Measurements from ENCODE around the gene ZNF605.

Gene ZNF605

GRCh38 chr12:132907216-132907615 lies 48.9 kb downstream of the ZNF605 start:
- no peak for TF ChIP-seq CTCF (IDR thresholded peaks at IDR 0.05; ENCODE audit: low read depth, low read length, missing control alignments)
- Histone ChIP-seq H3K36me3 (replicated peaks) (no peaks in the 10 kb centered on the region), H3K4me3 (ENCODE audit: low read depth, low read length) (no peak overlapping the region), H3K27me3 (replicated peaks) (no peaks in the 10 kb centered on the region), H3K27ac (no peak overlapping the region)
- DNase-seq: no peak
- in situ Hi-C loops (cut with HindIII; ENCODE audit: low pct_ligation_motif_present, low sequenced_read_pairs): no loop called here

GRCh38 chr12:132904718-132905328 lies 51.3 kb downstream of the ZNF605 start:
- no peaks in the 10 kb centered on the region for H3K36me3 ChIP-seq (replicated peaks)
- H3K27me3 ChIP-seq (replicated peaks): no peaks in the 10 kb centered on the region
- no peak overlapping the region for H3K27ac ChIP-seq
- H3K4me3 ChIP-seq (ENCODE audit: low read depth, low read length): no peak overlapping the region
- peak; percentile 47 for DNase-seq
- in situ Hi-C loops (cut with HindIII; ENCODE audit: low pct_ligation_motif_present, low sequenced_read_pairs): no loop called here
- peak; percentile 73 for TF ChIP-seq CTCF (IDR thresholded peaks at IDR 0.05; ENCODE audit: low read depth, low read length, missing control alignments)

GRCh38 chr12:132899033-132899432 lies 57.1 kb downstream of the ZNF605 start:
- Histone ChIP-seq H3K36me3 (replicated peaks) (no peaks in the 10 kb centered on the region), H3K27me3 (replicated peaks) (no peaks in the 10 kb centered on the region), H3K4me3 (ENCODE audit: low read depth, low read length) (no peak overlapping the region), H3K27ac (no peak overlapping the region)
- no peak for TF ChIP-seq CTCF (IDR thresholded peaks at IDR 0.05; ENCODE audit: low read depth, low read length, missing control alignments)
- in situ Hi-C loops (cut with HindIII; ENCODE audit: low pct_ligation_motif_present, low sequenced_read_pairs): no loop called here
- DNase-seq: no peak

- H3K27me3 ChIP-seq (replicated peaks): no peaks in the 10 kb centered on the region
- no peak overlapping the region for H3K4me3 ChIP-seq (ENCODE audit: low read depth, low read length)
- no peak for TF ChIP-seq CTCF (IDR thresholded peaks at IDR 0.05; ENCODE audit: low read depth, low read length, missing control alignments)
- peaks cover 10% of the 10 kb centered on the region for H3K36me3 ChIP-seq (replicated peaks)
- no peak for DNase-seq
- in situ Hi-C loops (cut with HindIII; ENCODE audit: low pct_ligation_motif_present, low sequenced_read_pairs): no loop called here
- H3K27ac ChIP-seq: no peak overlapping the region
These were observed 67.3 kb downstream of the ZNF605 start for GRCh38 chr12:132888852-132889251.

GRCh38 chr12:132887513-132888351 lies 68.4 kb downstream of the ZNF605 start, which contains the start of gene CHFR:
CHFR (minus strand) TSS chr12:132887605; CDS start chr12:132887328, 277 bp downstream.
- in situ Hi-C loops (cut with HindIII; ENCODE audit: low pct_ligation_motif_present, low sequenced_read_pairs): no loop called here
- Histone ChIP-seq H3K4me3 (ENCODE audit: low read depth, low read length) (peak within 1 kb of the TSS; percentile 87), H3K36me3 (replicated peaks) (peaks cover 16% of the 10 kb centered on the region), H3K27ac (peak within 1 kb of the TSS; percentile 87), H3K27me3 (replicated peaks) (no peaks in the 10 kb centered on the region)
- no peak for TF ChIP-seq CTCF (IDR thresholded peaks at IDR 0.05; ENCODE audit: low read depth, low read length, missing control alignments)
- peak; percentile 95 for DNase-seq

Data from brain microvascular endothelial cell (primary cell).